Activated gamma-delta T cell treated with Interleukin-2 at 50 U/mL for 16 hours (primary cell): ENCODE results near the gene M6PR.

Experiments used
- DNase-seq: peaks from one replicate; pipeline ENCODE4 v3.0.0-alpha.2; 2020

Gene M6PR

GRCh38 chr12:8949342-8950220 lies at the start of gene M6PR:
Gene M6PR (minus strand): TSS chr12:8949645. CDS start chr12:8946404, 3,241 bp downstream.
- DNase-seq, result peak; percentile 84

DNA sequence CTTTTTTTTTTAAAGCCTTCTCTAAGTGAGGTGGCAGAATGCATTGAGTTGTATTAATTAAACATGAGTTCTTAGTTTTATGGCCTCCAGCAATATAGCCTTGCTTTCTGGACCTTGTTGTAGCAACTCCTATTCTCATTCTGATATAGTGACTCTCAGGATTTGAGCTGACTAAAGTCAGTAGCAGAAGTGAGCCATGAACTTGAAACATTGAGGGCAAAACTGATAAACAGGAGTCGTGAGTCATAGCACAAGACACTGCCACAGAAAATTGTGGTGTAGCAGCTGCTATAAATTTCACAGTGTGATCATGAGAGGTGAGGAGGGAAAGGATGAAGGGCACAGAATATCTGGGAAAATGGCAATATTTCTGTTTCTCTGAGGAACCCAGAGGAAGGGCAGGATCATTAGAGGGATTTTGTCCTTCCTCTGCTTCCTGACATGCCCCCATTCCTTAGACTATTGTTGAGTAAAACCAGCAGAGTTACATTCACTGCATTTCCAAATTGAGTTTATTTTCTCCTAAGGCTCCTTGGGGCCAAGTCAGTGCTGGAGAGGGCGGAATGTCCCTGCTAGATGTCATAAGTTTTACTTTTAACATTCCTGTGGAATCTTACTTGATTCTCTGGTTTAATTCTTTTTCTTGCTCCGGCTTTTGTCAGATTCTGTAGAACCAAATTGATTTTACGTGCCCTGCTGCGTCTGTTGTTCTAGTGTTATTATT lies 47.4 kb upstream of the M6PR start:
- DNase-seq, result peak; percentile 26

GRCh38 chr12:8995021-8995775 lies 45.8 kb upstream of the M6PR start:
- no peak for DNase-seq

DNA sequence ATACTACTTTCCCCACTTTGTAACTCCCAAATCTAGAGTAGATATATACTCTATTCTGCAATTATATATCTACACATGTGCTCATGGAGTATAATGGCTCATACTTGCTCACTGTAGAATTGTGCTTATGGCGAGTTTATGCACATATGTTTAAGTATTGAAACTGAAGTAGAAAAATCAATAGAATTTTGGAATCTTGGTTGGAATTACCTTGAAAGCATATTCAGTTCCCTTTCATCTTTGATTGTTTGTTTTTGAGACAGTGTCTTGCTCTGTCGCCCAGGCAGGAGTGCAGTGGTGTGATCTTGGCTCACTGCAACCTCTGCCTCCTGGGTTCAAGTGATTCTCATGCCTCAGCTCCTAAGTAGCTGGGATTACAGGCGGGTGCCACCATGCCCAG lies 44.4 kb upstream of the M6PR start:
- DNase-seq, result no peak

GRCh38 chr12:8991371-8992345 lies 42.2 kb upstream of the M6PR start:
- DNase-seq, result no peak

GRCh38 chr12:8989413-8989812 lies 40.0 kb upstream of the M6PR start, which contains the start of gene KLRG1:
Gene KLRG1 (plus strand): TSS chr12:8989546. CDS start chr12:8989636, 90 bp downstream.
- DNase-seq, result no peak

DNA sequence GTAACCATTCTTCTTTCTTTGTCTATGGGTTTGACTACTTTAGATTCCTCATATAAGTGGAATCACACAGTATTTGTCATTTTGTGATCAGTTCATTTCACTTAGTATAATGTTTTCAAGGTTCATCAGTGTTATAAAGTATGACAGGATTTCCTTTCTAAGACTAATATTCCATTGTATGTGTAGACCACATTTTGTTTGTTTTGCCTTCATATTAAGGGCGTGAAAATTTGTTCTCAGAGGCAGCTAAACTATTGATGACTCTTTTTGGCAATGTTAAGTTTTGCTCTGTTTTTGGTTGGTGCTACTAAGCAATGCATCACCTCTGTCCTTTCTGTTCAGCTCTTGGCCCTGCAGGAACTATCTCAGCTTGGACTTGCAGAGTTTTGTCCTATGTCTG lies 38.2 kb upstream of the M6PR start:
- no peak for DNase-seq

DNA sequence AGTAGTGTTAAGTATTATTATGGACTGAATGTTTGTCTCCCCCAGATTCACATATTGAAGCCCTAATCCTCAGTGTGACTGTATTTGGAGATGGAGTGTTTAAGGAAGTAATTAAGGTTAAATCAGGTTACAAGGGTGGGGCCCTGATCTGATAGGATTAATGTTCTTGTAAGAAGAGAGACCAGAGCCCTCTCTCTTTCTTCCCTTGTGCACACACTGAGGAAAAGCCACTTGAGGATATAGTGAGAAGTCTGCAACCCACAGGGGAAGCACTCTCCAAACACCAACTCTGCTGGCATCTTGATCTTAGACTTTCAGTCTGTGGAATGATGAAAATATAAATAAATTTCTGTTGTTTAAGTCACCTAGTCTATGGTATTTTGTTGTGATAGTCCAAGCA lies 37.7 kb upstream of the M6PR start:
- no peak for DNase-seq

- no peak for DNase-seq
Measured at GRCh38 chr12:8985213-8985754, 35.8 kb upstream of the M6PR start.

- DNase-seq, result no peak
Measured at GRCh38 chr12:8980137-8980536, 30.7 kb upstream of the M6PR start.

- DNase-seq, result no peak
Measured at GRCh38 chr12:8970432-8970831, 21.0 kb upstream of the M6PR start.

DNA sequence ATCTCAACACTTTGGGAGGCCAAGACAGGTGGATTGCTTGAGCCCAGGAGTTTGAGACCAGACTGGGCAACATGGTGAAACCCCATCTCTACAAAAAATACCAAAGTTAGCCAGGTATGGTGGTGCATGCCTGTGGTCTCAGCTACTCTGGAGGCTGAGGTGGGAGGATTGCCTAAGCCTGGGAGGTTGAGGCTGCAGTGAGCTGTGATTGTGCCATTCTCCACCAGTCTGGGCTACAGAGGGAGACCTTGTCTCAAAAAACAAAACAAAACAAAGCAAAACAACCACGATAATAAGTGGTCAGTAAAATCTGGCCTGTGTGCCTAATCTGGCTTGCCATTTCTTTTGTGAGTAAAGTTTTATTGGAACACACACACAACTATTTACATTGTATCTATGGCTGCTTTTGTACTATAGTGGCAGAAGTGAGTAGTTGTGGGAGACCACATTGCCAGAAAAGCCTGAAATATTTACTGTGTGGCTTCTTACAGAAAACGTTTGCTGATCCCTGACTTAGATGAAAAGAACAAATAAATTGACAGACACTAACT lies 20.5 kb upstream of the M6PR start:
- no peak for DNase-seq

DNA sequence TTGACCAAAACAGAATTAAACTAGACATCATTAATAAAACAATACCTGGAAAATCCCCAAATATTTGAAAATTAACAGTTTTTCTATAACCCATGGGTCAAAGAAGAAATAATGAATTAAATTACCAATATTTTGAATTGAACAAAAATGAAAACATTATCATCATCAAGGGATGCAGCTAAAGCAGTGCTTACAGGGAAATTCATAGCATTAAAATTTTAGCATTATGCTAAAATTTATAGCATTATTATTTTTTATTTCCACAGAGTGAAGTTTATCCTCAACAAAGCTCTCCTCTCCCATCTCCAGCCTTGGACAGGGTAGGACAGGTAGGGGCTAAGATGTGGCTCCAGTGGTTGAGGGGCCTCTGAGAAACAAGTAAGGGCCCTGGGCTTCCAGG lies 19.3 kb upstream of the M6PR start:
- no peak for DNase-seq

GRCh38 chr12:8960176-8960575 lies 10.7 kb upstream of the M6PR start:
- no peak for DNase-seq

GRCh38 chr12:8958066-8958465 lies 8.6 kb upstream of the M6PR start:
- DNase-seq, result no peak

DNA sequence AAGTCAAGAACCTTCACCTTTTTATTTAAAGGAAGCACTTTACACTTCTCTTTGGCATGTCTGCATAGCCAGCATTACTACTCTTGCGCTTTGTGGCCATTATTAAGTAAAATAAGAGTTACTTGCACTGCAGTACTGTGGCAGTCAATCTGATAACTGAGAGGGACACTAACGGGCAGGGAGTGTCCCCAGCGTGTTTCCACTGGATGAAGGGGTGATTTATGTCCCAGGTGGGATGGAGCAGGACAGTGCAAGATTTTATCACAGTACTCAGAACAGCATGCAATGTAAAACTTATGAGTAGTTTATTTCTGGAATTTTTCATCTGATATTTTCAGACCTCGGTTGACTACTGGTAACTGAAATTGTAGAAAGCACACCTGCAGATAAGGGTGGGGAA lies 8.1 kb upstream of the M6PR start:
- DNase-seq, result no peak

GRCh38 chr12:8956772-8957171 lies 7.3 kb upstream of the M6PR start:
- DNase-seq, result no peak

- DNase-seq, result no peak
Measured at GRCh38 chr12:8956073-8956472, 6.6 kb upstream of the M6PR start.

DNA sequence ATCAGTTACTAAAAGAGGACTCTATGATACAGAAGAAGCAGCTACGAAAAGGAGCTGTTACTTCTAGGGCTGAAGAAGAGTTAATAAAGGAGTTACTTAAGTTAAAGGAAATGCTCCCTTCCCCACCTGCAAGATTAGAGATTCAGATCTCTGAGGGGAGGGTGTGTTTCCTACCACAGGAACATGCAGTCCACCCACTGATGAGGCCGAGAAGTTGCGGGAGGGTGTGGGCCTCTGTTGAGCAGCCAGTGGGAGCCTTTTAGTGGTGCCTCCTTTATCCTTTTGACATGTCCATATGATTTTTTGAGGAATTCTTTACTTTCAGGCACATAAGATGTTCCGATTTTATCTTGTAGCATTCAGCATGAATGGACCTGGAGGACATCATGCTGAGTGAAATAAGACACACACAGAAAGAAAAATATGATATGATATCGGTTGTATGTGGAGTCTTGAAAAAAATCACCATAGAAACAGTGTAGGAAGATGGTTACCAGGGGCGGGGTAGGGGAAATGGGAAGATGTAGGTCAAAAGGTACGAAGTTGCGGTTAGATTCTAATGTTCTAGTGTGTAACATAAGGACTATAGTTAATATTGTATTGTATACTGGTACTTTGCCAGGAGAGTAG lies 4.4 kb upstream of the M6PR start:
- DNase-seq, result peak; percentile 46

DNA sequence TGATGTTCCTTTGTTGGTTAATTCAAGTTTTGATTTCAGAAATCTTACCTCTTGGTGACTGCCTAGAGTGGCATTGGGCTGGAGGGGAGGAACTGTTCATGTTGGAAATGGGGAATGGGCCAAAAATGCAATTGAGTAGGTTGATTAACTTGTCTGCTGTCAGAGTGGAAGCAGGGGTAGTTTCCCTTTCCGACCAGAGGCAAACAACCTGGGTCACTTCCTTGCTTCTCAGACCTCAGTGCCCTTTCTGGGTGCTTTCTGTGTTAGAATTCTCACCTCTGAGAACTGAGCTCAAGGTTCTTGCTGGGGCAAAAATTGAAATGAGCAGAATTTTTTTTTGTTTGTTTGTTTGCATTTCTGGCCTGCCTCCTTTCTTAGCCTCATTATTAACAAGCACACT lies 2.3 kb upstream of the M6PR start:
- peak; percentile 37 for DNase-seq
